Ammon's horn (tissue), 1 donor: Measurements from ENCODE around the gene SBF1.

Source experiments
- DNase-seq: peaks from one replicate; pipeline ENCODE4 v3.0.0-alpha.2; 2016; ENCODE audit warnings: low spot score

SBF1 gene

DNA sequence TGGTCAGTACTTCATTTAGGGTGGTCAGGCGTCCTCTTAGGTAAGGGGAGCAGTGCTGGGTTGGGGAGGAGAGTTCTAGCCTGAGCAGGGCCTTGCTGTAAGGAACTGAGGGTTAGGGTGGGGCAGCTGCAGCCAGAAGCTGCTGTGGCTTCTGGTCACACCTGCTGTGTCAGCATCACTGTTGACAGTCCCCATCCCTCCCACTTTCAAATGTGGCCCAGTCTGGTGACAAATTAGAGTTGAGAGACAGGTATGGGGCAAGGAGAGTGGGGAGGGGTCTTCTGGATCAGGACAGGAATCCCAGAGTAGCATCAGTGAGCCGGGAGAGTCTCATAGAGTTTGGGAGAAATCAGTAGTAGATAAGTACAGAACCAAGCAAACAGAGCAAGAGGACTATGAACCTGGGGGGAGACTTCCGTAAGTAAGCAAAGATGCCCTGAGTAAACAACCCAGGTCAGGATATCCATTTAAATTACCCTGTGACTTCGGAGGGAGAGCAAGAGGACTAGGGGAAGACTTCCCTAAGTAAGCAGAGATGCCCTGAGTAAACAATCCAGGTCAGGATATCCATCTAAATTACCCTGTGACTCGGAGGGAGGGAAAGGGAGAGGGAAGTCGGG is 78.0 kb downstream of the SBF1 start:
- DNase-seq = no peak
